Activated B cell treated with CpG ODN at 0.5 μM for 24 hours (primary cell): ENCODE results near the gene PARD6B. TPM values are rescaled to one million over a fixed set of nuclear protein-coding genes. Genes with fewer than 3 reads are reported as not detected.
A peak's percentile ranks its signal among the peaks of the same experiment; 100 is the strongest.

Experiments
- ATAC-seq: fragments of 200-7000 bp; cut with Tn5 transposase; one replicate; pipeline ENCODE4 v1.10.0; 2021; ENCODE audit warnings: low read depth, mild to moderate bottlenecking, moderate library complexity
- CTCF ChIA-PET: fragments of 350-600 bp; sonication (Branson Sonifier 250); formaldehyde crosslinking; loops from one replicate; lab custom pipeline; 2021; ENCODE audit warnings: antibody characterized with exemption; lab: Charles Lee
- POLR2A ChIA-PET: fragments of 350-600 bp; sonication (Branson Sonifier 250); formaldehyde crosslinking; loops from one replicate; lab custom pipeline; 2021; ENCODE audit warnings: antibody characterized with exemption; lab: Charles Lee
- DNase-seq: peaks from one replicate; pipeline ENCODE4 v3.0.0; 2022
- H3K27ac Mint-ChIP-seq: one replicate; pipeline ENCODE4 v1.8.0; 2020; ENCODE audit warnings: mixed read lengths
- H3K27me3 Mint-ChIP-seq: one replicate; pipeline ENCODE4 v1.8.0; 2021; ENCODE audit warnings: mixed read lengths
- H3K36me3 Mint-ChIP-seq: one replicate; pipeline ENCODE4 v1.8.0; 2021; ENCODE audit warnings: low read depth, mixed read lengths
- H3K4me1 Mint-ChIP-seq: one replicate; pipeline ENCODE4 v1.8.0; 2021; ENCODE audit warnings: mixed read lengths
- H3K4me3 Mint-ChIP-seq: one replicate; pipeline ENCODE4 v1.8.0; 2020; ENCODE audit warnings: mild to moderate bottlenecking, mixed read lengths
- H3K9me3 Mint-ChIP-seq: one replicate; pipeline ENCODE4 v1.8.0; 2020; ENCODE audit warnings: mixed read lengths
- intact Hi-C: fragments of 100-400 bp; cut with micrococcal nuclease; formaldehyde crosslinking; loops from one replicate; pipeline ENCODE4 v1.15.1; 2024
- total RNA-seq: library from RNA; stranded (reverse); gene quantifications from 2 replicates; pipeline ENCODE4 v1.2.3, GENCODE V29; 2022
- TF ChIP-seq, protein P1 (sequence below): fragments of 200-600 bp; IDR thresholded peaks from one replicate; pipeline ENCODE4 v1.8.0; 2022; ENCODE audit warnings: antibody characterized with exemption, mild to moderate bottlenecking

The PARD6B gene, protein sequence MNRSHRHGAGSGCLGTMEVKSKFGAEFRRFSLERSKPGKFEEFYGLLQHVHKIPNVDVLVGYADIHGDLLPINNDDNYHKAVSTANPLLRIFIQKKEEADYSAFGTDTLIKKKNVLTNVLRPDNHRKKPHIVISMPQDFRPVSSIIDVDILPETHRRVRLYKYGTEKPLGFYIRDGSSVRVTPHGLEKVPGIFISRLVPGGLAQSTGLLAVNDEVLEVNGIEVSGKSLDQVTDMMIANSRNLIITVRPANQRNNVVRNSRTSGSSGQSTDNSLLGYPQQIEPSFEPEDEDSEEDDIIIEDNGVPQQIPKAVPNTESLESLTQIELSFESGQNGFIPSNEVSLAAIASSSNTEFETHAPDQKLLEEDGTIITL
- 3.8 and 5.7 TPM in 2 replicates for total RNA-seq

DNA sequence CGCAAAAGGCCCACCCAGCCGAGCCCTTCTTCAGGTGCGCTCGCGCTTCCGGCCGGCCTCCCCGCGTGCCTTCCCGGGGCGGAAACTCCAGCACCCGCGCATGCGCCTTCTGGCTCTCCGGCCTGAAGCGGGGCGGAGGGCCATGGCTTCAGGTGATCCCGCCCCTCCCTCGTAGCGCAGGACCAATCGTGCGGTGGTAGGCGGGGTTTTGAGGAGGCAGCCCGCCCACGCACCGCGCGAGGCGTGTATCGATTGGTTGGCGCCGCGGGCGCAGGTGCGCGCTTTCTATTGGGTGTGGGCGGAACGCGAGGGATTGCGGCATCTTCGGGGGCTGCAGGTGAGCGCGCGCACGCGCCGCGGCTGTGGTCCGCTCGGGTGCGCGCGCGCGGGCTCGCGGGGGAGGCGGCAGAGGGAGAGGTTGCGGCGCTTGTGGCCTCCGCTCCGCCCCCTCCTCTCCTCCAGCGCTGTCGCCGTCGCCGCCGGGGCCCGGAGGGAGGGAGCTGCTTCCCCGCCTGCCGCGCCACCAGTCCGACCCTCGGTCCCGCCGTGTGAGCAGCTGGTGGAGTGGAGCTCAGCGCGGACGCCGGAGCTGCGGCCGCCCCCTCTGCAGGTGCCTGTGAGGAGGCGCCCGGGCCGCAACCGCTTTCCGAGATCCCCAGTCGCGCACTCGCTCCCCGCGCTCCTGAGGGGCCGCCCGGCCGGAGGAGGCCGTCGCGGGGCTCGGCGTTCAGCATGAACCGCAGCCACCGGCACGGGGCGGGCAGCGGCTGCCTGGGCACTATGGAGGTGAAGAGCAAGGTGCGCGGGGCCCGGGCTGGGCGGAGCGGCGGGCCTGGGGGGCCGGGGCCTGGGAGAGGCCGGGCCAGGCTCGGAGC lies at the start of gene PARD6B:
Gene PARD6B, plus strand, starts transcription at position 526 of the 875 bp plus-strand sequence. Its CDS starts 207 bp downstream, at position 733.
- DNase-seq (peak; percentile 98), ATAC-seq (peak; percentile 94)
- H3K4me3 Mint-ChIP-seq = peak within 1 kb of the TSS; percentile 89
- no peaks in the 10 kb centered on the region for H3K9me3 Mint-ChIP-seq
- H3K27ac Mint-ChIP-seq = peak within 1 kb of the TSS; percentile 71
- peaks cover 2% of the 10 kb centered on the region for H3K27me3 Mint-ChIP-seq
- TF ChIP-seq, protein P1, sequence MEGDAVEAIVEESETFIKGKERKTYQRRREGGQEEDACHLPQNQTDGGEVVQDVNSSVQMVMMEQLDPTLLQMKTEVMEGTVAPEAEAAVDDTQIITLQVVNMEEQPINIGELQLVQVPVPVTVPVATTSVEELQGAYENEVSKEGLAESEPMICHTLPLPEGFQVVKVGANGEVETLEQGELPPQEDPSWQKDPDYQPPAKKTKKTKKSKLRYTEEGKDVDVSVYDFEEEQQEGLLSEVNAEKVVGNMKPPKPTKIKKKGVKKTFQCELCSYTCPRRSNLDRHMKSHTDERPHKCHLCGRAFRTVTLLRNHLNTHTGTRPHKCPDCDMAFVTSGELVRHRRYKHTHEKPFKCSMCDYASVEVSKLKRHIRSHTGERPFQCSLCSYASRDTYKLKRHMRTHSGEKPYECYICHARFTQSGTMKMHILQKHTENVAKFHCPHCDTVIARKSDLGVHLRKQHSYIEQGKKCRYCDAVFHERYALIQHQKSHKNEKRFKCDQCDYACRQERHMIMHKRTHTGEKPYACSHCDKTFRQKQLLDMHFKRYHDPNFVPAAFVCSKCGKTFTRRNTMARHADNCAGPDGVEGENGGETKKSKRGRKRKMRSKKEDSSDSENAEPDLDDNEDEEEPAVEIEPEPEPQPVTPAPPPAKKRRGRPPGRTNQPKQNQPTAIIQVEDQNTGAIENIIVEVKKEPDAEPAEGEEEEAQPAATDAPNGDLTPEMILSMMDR = no peak
- peaks cover 1% of the 10 kb centered on the region for H3K36me3 Mint-ChIP-seq
- ChIA-PET POLR2A (interaction anchor here (0.5 to 1.4 kb wide), 7 partner anchors 18 to 830 kb away, joined by 3 to 4 read pairs (median 3); partner anchors contain the start of genes ADNP, BCAS4 and CEBPB), CTCF (interaction anchor here (0.9 kb wide), 1 partner anchor 18 kb away, joined by 3 read pairs; no protein-coding TSS in a partner anchor)
- H3K4me1 Mint-ChIP-seq = peaks cover 16% of the 10 kb centered on the region
- intact Hi-C loops = loop anchor here (1.0 to 10.0 kb wide), 11 partner anchors 18 to 1461 kb away; partner anchors contain the start of genes ADNP, CEBPB, PTPN1 and ZFP64

DNA sequence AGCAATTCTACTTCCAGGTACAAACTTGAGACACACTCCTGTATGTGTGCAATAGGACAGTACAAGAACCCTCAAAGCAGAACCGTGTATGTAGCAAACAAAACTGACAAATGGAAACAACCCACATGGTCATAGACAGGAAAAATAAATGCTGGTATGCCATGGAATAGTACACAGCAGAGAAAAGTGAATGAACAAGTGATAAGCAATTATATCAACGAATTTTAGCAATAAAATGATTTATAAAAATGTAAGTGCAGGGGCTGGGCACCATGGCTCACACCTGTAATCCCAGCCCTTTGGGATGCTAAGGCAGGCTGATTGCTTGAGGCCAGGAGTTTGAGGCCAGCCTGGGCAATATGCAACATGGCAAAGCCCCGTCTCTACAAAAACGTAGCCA lies 49.3 kb upstream of the PARD6B start:
- intact Hi-C loops = no loop called here
- CTCF ChIA-PET = no interaction called here
- Mint-ChIP-seq H3K4me1 (no peaks in the 10 kb centered on the region), H3K9me3 (no peaks in the 10 kb centered on the region), H3K27ac (no peak overlapping the region), H3K4me3 (no peak overlapping the region), H3K27me3 (peaks cover 12% of the 10 kb centered on the region), H3K36me3 (no peaks in the 10 kb centered on the region)
- TF ChIP-seq, protein P1 = no peak
- POLR2A ChIA-PET = no interaction called here
- ATAC-seq (no peak), DNase-seq (no peak)

DNA sequence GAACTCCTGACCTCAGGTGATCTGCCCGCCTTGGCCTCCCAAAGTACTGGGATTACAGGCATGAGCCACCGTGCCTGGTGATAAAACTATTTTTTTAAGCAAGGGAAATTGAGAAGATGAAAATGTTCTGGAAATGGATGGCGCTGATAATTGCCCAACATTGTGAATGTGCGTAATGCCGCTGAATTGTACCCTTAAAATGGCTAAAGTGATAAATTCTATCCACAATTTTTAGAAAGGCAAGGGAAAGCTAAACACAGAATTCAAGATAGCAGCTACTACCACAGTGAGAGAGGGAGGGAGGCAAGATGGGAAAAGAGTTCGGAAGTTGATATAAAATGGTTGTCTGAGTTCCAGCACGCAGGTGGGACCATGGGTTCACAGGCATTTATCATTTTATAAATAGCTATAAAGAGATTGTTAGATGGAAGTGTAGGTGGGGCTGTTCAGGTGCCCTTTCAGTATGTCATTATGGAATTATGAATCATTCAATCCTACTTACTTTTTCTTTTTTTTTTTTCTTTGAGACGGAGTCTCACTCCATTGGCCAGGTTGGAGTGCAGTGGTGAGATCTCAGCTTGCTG lies 48.3 kb upstream of the PARD6B start:
- Mint-ChIP-seq H3K4me3 (no peak overlapping the region), H3K27me3 (peaks cover 12% of the 10 kb centered on the region), H3K27ac (no peak overlapping the region), H3K36me3 (no peaks in the 10 kb centered on the region), H3K4me1 (no peaks in the 10 kb centered on the region), H3K9me3 (no peaks in the 10 kb centered on the region)
- DNase-seq (no peak), ATAC-seq (no peak)
- TF ChIP-seq, protein P1 = no peak
- intact Hi-C loops = no loop called here
- CTCF ChIA-PET = no interaction called here
- POLR2A ChIA-PET = no interaction called here

DNA sequence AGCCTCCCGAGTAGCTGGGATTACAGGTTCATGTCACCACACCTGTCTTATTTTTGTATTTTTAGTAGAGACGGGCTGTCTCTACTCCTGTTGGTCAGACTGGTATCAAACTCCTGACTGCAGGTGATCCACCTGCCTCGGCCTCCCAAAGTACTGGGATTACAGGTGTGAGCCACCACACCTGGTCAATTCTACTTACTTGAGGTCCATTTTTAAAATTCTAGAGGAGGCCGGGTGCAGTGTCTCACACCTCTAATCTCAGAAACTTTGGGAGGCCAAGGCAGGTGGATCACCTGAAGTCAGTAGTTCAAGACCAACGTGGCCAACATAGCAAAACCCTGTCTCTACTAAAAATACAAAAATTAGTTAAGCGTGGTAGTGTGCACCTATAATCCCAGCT lies 47.8 kb upstream of the PARD6B start:
- DNase-seq (no peak), ATAC-seq (no peak)
- Mint-ChIP-seq H3K36me3 (no peaks in the 10 kb centered on the region), H3K27me3 (peaks cover 12% of the 10 kb centered on the region), H3K27ac (no peak overlapping the region), H3K4me3 (no peak overlapping the region), H3K9me3 (no peaks in the 10 kb centered on the region), H3K4me1 (no peaks in the 10 kb centered on the region)
- TF ChIP-seq, protein P1 = no peak
- ChIA-PET CTCF (no interaction called here), POLR2A (no interaction called here)
- intact Hi-C loops = no loop called here
